Measurements from ENCODE around the gene PHAF1. TPM values are rescaled to one million over a fixed set of nuclear protein-coding genes. Genes with fewer than 3 reads are reported as not detected.

The PHAF1 gene
- total and polyA plus RNA-seq, 9 of the 15 experiments (the other 6 are each of a cell fraction or from before 2014, with no cell fraction given) = 5.1 to 25.4 (median 13.8) TPM

DNA sequence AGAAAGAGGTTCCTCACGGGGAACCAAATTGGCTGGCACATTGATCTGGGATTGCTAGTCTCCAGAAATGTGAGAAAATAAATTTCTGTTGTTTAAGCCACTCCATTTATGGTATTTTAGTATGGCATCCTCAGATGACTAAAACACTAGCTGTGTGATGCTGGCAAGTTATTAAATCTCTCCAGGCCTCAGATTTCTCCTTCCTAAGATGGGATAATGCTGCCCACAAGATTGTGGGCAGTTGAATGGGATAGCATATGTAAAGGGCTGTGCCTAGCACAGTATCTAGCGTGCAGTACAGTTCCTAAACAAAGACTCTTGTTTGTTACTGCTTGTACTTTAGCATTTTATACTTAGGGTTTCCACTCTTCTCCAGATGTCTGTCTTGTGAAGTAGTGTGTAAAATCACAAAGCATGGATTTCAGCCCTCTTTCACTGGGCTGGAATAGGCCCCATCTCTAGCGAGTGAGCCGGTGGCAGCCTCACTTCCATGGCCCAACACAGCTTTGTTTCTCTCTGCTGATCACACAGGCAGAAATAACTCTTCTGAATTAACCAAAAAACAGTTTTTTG is 38.2 kb upstream of the PHAF1 start:
- ATAC-seq (no peak), FAIRE-seq (no peak), DNase-seq (ENCODE audit: extremely low read depth in 1 of 4, low spot score in 3 of 4) (no peak)
- POLR2A ChIA-PET = interaction anchor here (0.7 to 1.4 kb wide), 2 partner anchors 13 to 15 kb away, joined by 3 to 5 read pairs; no protein-coding TSS in a partner anchor
- H3K9me3 ChIP-seq (replicated peaks; ENCODE audit: control insufficient read depth, insufficient read depth, low read depth, low read length) = no peaks in the 10 kb centered on the region
- WGBS (ENCODE audit: insufficient coverage, low coverage, missing lambda C conversion rate) = 91% methylated on average over 4 of the region's 4 CpGs
- no peak overlapping the region for H3K4me3 ChIP-seq
- CTCF ChIA-PET (ENCODE audit: low intra/inter-chr PET ratio) = no interaction called here
- peaks cover 61% of the 10 kb centered on the region; the same call in 2 of the 3 replicates for H3K36me3 ChIP-seq (ENCODE audit: control insufficient read depth, insufficient read depth, low read length)
- H3K4me1 ChIP-seq (replicated peaks in 1 of 2; ENCODE audit: control insufficient read depth in 2 of 2, insufficient read depth in 2 of 2, low read length in 2 of 2) = no peaks in the 10 kb centered on the region
- no peaks in the 10 kb centered on the region for H3K27me3 ChIP-seq (ENCODE audit: control insufficient read depth in 2 of 2, insufficient read depth in 2 of 2, low read length in 2 of 2)
- H3K27ac ChIP-seq (ENCODE audit: extremely low read depth, low read depth, low read length) = no peak overlapping the region
- H4K20me1 ChIP-seq (replicated peaks; ENCODE audit: control insufficient read depth, insufficient read depth, low read length) = no peaks in the 10 kb centered on the region
- H3K9me1 ChIP-seq (ENCODE audit: control insufficient read depth, insufficient read depth, low read length) = no peaks in the 10 kb centered on the region
- in situ Hi-C loops (cut with MboI) (no loop called here), intact Hi-C loops (cut with micrococcal nuclease) (no loop called here)
- TF ChIP-seq ZNF785 (CRISPR knock-in tag; IDR thresholded peaks at IDR 0.05) (no peak), ESRRA (IDR thresholded peaks at IDR 0.05; ENCODE audit: borderline replicate concordance, low read depth) (no peak), FOXM1 (IDR thresholded peaks at IDR 0.05; ENCODE audit: low read depth) (no peak), FOXM1 (CRISPR knock-in tag; IDR thresholded peaks at IDR 0.05; ENCODE audit: low read depth) (no peak), ZNF609 (CRISPR knock-in tag; IDR thresholded peaks at IDR 0.05; ENCODE audit: borderline replicate concordance) (no peak), HMGXB4 (CRISPR knock-in tag; IDR thresholded peaks at IDR 0.05) (no peak), ARNT (IDR thresholded peaks at IDR 0.05) (no peak), ZNF197 (CRISPR knock-in tag; IDR thresholded peaks at IDR 0.05; ENCODE audit: low read depth) (no peak), KAT7 (CRISPR knock-in tag; IDR thresholded peaks at IDR 0.05; ENCODE audit: borderline replicate concordance) (no peak), ZNF444 (CRISPR knock-in tag; IDR thresholded peaks at IDR 0.05) (no peak), CBFA2T3 (IDR thresholded peaks at IDR 0.05) (no peak)
- no peaks in the 10 kb centered on the region for H3K79me2 ChIP-seq (ENCODE audit: control insufficient read depth, insufficient read depth, low read length)
- no TSS peak for BruUV-seq (replicated peaks)
- H3K9ac ChIP-seq (ENCODE audit: insufficient read depth in 1 of 2, low read depth in 2 of 2, low read length in 2 of 2) = no peak overlapping the region
- H2AFZ ChIP-seq (ENCODE audit: low read depth, low read length) = no peak overlapping the region
- H3K4me2 ChIP-seq (ENCODE audit: insufficient read depth, low read length) = no peak overlapping the region

Measured in K562 (cell line).